Stimulated activated CD4-positive, alpha-beta T cell treated with anti-CD3 and anti-CD28 coated beads, Interleukin-15, amount 100 ng/mL, for 24 hours (primary cell): ENCODE data around the gene KNCN.

Experiments
- DNase-seq: peaks from one replicate; pipeline ENCODE4 v3.0.0-alpha.2; 2020

The KNCN gene

DNA sequence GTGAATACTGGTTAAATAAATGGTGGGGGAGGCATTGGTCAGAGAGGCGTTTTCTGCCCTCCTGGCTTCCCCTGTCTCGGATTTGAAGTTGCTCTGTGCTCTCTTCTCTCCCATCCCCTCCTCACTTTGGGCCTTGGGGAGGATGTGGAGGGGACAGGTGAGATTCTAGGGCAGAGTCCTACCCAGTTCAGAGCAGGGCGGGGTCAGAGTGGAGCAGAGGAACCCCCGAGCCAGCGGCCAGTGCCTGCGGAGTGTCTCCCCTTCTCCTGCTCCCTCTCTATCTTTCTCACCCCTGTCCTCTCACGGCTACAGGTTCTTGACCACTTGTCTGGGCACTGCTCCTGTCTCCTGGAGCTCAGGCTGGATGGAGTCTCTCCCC is 8.1 kb downstream of the KNCN start:
- DNase-seq = no peak

DNA sequence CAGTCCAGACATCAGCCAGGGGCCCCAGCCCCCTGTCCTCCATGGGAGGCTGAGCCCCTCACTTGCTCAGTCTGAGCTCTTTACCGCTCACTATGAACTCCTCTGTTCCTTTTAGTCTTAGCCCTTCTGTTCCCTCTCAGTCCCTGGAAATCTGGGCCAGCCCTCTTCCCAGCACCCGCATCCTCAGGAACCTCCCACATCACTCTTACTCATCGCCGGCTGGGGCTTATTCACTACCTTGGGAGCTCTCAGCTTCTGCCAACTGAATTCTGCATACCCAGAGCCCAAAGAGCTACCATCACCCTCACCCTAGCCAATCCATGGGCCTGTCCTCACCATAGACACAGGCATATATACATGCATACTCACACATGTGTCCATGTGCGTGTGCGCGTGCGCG is 11.5 kb downstream of the KNCN start:
- no peak for DNase-seq

DNA sequence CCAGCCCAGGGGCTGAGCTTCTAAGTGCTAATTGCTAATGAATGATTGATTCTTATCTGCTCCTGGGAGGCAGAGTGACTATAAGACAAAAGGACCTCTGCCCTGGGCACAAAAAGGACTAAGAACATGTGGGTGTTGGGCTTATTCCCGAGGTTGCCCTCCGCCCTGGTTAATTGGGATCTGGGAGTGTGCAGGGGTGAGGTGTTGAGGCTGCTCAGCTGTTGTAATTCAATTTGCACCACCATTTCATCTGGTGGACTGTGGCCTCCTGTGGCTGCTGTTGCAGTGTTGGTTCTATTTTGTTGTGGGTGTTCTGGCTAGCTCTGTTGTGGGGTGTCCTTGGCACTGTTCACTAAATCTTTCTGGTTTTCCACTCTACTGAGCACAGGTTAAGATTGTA is 13.3 kb downstream of the KNCN start:
- no peak for DNase-seq

DNA sequence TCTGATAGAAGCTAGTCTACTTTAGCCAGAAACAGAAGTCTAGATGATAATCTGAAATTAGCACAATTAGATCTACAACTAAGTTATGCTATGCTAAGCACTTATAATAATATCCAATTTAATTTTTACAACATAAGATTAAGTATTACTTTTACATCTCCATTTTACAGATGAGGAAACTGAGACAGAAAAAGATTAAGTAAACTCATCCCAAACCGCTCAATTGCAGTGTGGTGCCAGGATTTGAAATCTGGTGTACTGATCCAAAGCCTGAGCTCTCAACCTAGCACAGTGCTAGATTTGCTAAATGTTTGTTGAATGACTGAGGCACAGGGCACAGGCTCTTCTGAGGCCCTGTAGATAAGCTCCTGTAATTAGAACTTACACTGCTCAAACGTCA is 13.8 kb downstream of the KNCN start:
- DNase-seq = no peak

DNA sequence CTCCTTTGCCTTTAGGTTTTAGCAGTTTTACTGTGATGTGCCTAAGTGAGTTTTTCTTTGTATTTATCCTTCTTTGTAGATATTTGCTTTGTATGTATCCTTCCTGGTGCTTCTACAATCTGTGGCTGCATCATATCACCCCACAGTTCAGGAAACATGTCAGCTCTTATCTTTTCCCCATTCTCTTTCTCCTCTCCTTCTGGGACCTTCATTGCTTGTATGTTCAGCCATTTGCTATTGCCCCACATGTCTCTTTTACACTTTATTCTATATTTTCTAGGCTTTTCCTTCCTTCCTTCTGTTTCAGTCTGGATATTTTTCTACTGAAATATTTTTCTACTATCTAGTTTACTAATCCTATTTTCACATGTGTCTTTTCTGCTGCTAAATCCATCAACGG is 14.9 kb downstream of the KNCN start:
- no peak for DNase-seq

DNA sequence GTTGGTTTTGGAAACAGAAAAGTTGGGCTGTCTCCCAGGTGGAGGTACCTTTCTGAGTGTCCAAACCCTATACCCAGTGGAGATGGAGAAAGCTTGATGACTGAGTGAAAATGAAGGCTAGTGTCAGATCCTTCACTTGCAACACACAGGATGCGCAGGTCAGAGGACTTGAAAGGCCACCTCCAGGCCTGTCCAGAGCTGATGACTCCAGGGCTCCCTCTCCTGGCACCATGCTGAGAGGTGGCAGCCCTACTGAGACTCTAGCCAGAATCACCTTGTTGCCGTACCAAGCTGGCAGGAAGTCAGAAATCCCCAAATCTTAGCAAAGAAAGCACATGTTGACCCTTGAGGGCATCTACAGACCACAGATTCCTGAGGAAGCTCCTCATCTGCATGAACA is 16.4 kb downstream of the KNCN start:
- DNase-seq = peak; percentile 43

DNA sequence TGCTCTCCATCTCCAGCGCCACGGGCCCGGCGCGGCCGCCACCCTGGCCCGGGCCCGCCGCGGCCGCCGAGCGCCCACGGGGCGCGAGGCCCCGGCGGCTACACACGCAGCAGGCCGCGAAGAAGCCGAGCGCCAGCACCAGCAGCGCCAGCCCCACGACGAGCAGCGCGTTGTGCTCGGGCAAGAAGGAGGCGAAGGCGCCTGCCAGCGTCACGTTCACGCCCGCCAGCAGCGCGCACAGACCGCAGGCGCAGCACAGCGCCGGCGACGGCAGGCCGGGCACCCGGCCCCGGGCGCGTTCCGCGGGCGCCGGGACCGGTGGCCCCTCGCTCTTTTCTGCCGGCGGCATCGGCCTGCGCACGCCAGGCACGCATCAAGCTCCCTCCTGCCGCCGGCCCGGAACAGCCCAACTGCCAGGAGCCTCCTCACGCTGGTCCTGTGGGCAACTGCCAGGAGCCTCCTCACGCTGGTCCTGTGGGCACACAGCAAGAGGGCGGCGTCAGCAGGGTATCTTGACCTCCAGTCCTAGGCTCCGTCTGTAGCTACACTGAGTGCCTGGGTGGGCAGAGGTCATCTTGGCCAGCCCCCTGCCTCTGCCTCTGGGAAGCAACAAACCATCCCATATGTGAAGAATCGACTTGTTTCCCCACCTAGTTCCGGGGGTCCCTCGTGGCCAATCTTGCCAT is 18.1 kb downstream of the KNCN start:
- peak; percentile 62 for DNase-seq

DNA sequence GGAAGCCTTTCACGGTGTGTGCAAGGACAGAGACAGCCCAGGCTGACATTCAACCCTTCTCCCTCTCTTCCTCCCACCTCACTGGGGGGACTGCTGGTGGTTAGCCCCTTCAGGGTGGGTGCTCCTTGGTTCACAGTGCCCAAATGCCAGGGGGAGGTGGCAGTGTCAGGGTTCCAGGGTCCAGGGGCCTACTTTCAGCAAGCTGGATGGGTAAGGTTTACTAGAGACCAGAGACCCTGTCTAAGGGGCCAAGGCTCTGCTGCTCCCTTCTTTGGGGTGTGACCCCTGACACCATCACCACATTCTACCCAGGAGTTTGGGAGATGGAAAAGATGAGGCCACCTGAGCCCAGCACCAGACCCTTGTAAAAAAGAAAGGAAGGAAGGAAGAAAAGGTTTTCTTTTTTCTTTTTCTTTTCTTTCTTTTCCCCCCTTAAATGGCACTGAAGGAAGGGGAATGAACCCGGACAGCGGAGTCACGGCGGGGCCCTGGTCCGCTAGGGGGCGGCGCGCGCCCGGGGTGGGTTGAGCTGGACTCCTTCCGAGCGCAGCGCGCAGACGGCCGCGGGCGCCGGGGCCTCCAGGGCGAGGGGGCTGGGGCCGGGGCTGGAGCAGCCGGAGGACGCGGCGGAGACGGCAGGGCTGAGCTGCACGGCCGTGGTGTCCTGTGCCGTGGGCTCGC is 18.8 kb downstream of the KNCN start:
- DNase-seq = peak; percentile 81

DNA sequence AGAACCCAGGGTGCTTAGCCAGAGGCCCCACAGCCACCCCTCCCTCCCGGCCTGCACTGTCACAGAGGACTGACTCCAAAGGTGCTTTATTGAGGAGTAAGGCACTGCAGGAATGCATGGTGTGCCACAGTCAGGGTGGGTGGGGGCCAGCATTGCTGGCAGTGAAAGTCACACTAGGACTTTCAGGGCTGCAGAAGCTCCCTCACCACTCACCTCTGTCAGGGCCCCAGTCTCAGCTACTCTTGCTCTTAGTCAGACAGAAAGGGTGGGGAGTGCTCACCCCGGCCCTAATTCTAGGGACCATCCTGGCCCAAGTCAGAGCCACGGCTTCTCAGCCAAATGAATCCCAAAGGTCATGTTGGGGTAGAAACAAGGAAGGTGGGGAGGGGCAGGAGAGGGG is 19.4 kb downstream of the KNCN start:
- peak; percentile 18 for DNase-seq

DNA sequence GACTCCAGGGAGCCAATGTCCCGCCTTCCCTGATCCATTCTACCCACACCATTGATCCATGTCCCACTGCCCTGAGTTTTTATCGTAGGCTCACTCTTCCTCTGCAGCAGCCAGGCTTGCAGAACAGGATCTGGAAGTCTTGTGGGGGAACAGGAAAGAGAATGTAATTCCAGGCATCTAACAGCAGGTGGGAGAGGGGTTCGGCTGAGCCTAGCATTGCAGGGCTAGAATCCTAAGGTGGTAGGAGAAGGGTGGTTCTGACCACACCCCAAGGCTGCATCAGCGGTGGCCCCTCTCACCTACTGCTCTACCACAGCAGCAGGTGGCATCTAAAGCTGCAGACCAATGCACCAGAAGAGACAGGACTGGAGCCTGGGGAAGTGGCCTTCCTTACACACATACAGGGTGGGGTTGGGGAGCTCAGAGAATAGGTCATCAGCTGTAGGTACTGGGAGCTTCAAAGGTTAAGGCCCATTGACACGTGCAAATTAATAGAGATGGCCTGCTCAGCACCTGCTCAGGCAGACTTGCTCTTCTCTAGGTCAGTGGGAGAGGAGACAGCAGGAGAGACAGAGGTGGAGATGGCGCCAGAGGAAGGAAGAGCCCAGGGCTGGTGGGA is 20.5 kb downstream of the KNCN start:
- DNase-seq = no peak

DNA sequence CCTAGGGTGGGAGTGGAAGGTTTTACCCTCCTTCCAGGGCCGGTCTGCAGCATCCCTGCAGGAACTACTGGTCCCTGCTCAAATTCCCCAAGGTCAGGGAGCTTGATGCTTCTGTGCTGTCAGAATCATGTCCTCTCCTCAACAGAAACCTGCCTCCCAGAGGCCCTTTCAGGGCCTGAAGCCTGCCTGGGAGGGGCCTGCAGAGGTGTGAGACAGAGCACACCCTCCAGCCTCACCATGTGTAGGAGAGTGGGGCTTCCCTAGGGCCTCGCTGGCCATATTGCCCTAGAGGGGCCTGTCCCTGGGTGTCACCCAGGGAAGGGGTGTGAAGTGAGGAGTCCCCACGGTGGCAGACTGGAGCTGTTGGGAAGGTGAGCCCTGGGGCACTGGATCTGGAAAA is 21.1 kb downstream of the KNCN start:
- no peak for DNase-seq

DNA sequence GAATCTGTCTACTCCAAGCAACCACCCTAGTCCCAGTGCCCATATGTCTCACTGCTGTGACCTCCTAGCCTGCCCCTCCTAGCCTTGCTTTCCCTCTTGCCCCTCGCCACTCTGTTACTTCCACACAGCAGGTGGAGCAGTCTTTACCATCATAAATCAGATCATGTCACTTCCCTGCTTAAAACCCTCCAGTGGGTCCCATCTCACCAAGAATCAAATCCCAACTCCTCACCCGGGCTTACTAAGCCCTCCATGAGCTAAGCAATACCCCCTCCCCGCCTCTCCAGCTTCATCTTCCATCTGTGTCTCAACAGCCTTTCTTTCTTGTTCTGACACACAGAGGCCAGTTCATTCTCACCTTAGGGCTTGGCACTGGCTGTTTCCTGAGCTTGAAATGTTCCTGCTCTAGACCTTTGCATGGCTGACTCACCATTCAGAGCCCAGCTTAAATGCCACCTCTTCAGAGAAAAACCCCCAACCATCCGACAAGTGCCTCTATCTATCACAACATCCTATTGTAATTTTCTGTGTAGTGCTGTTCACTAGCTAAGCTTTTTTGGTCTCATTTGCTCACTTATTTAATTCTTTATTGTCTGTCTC is 22.3 kb downstream of the KNCN start:
- DNase-seq = no peak

DNA sequence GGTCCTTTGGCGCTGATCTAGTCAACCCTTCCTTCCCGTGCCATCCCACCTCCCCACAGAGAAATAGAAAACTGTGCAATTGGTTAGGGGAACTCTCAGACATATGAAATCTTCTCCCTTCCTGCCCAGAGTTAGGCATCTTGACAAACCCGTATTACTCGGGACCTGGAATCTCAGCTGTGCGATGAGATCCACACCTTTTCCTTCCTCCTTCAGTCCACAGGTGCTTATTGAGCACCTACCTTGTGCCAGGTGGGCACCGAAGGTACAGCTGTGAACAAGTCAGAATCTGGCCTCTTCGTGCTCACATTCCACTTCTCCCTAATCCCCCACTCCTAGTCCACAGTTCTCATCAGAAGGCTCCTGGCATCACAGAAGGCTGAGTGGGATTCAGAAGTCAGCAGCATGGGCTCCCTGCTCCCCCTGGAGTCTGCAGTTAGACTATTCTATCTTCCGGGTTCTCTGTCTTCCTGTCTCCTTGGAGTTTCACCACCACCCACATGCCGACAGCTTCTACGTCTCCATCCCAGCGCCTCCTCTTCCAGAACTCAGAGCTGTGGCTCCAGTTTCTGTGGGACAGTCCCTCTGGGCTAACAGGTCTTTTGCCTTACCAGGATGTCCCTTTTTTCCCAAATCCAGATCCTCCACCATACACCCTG is 23.0 kb downstream of the KNCN start:
- DNase-seq = no peak

DNA sequence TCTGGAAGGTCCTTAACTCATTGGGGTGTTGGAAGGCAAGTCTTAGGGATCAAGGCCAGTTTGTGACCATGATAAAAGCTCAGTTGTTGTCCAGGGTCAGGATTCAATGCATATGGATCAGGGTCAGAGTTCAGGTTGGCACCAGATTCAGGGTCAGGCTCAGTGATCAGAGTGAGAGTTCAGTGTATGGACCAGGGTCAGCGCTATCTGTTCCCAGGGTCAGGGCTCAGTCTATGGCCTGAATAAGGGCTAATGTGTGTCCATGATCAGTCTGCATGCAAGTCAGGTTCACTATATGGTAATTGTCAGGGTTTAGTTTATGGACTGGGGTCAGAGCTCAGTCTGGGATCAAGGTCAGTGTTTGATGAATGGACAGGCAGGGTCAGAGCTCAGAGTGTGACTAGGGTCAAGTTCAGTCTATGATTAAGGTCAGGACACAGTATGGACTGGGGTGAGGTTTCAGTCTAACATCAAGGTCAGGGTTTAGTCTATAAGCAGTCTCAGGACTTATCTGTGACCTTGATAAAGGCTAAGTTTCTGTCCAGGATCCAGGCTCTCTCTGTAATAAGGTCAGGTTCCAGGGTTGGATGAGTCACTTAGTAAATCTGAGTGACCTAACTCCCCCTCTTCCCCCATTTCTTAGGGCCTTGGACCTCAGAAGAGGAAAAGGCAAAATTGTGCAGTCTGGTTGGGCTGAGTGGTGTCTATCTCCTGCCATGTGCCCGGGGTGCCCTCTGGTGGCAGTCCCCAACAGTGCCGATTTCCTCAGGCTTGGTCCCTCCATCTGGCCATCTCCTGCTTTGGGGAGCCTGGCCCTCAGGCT is 23.8 kb downstream of the KNCN start:
- DNase-seq = peak; percentile 87

DNA sequence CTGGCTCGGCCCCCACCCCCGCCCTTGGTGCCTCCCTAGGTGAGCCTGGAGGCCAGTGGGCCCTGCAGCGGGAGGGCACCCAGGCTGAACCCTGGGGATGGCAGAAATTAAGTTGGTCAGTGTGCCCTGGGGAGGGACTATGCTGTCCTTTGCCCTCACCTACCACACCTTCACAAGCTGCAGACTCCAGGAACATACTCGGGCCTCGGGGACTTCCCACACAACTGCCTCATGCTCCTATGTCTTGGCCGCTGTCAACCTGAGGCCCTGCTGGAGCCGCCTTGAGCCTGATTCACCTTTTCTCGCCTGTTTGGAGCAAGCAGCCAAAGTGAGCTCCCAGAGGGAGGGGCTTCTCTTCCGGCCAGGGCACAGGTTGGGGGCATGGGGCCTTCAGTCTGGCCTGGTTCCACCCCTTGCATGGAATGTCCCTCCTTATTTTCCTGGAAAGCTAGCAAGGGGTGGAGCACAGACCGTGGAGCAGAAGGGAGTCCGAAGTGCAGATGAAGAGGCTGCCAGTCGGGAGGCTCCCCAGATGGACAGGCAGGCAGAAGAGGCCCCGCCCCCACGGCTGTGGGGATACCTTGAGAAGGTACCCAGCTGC is 24.7 kb downstream of the KNCN start:
- DNase-seq = no peak

DNA sequence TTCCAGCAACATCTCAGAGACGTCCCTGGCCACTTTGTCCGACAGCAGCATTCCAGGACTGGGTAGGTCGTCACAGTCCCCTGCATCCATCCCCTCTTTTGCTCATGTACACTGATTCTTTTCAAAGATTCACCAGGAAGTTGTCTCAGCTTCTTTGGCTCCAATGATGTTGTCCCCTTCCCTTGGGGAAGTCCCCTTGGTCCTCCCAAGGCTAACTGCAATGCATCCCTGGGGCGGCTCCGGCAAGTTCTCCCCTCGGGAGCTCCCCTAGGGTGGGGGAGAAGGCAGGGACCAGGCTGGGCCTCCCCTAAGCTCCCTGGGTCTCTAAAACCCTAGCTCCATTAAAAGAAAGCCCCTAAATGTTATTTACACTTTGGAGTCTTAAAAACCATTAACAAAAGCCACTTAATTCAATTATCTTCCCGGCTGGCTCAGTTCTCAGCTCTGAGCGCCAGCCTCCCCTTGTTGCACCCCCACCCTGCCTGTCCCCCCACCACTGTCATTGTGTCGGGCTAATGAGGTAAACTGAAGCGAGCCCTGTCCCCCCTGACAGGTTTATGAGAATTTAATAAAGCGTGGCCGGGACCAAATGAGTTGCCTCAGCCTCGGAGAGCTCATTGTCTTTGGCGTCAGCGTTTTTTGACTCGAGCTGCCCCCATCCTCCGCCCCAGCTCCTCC is 25.3 kb downstream of the KNCN start:
- DNase-seq = no peak

DNA sequence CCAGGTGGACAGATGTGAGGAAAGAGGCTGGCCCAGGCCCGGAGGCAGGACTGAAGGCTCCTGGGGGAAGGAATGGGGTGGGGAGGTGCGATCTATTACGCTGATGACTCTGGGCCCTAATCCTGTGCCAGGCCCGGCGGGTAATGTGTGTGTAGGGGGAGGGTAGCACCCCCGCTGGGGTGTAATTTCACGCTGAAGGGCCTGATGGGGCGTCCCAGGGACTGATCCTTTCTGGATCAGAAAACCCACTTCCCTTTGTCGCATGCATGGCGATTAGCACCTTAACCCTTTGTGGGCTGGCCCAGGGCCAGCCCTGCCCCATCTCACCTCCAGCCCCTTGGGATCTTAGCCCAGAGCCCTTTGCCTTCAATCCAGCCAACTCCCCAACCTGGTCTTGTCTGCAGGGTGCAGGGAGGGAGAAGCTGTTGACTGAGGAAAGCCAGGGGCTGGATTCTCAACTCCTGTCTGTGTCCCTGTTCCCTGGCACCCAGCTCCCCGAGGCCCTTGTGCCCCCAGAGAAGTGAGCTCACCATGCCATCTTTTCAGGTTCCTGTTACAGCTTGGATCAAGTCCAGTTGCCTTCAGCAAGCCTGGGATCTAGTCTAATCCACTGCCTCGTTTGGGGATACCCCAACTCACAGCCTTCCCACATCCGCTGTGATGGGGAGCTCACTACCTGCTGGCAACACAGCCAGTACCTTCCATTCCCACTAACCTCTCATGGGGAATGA is 26.0 kb downstream of the KNCN start:
- no peak for DNase-seq

DNA sequence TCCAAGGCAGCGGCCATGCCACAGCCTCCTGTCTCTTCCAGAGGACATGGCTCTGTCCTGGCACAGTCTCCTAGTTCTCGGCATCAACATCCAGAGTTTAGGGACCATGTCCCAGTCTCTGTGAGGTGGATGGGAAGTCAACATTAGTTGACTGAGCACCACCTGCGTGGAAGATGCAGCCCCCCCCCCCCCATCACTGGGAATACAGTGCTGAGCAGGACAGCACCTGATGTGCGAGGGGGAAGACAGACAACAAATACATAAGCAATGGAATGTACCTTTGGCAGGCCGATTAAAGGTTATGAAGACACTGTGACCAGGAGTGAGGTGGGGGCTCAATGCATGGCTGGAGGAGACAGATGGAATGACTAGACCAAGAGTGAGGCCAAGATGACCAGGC is 26.6 kb downstream of the KNCN start:
- no peak for DNase-seq

DNA sequence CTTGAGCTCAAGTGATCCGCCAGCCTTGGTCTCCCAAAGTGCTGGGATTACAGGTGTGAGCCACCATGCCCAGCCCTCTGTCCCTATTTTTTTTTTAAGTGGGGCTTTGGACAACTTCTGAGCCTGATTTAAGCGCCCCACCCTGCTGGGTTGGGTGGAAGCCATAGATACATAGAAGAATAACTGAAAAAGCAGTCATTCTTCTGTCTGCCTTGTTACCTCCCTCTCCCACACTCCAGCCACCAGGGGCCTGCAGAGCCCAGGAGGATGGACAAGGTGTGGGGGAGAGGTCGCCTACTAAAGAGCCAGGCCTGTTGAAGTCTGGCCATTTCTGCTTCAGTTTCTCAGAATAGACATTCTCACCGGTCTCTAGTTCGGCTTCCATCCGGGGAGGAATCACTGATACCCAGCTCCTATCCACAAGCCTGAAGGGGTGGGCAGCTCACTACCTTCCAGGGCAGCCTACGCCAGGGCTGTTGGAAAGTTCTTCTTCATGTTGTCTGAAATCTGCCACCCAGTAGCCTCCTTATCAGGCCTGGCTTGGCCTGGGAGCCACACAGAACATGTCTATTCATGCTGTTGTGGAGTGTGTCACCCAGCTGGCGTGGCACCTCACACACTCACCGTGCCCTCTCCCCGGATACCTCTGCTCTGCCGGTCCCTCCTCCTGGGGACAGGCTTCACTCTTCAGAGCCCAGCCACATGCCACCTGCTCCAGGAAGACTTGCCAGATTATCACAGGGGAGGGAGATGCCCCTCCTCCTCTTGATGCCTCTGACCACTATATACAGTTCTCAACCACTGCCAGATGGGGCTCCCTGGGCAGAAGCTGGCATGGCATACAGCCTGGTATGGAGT is 27.7 kb downstream of the KNCN start:
- no peak for DNase-seq

DNA sequence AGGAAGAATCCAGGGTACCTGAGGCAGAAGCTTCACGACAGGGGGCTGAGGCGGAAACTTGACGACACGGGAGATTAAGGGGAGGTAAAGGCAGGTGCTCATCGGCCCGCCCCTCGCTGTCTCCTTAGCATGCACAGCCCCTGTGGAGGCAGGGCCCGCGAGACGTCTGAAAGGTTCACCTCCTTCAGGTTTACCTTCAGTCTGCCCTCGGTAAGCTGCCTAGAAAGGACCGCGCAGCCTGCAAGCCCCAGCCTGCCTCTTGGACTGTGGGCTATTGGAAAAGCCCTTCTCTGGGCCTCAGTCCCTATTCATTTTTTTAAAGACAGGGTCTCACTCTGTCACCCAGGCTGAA is 28.5 kb downstream of the KNCN start:
- DNase-seq = no peak
